HG03571 (cell line): ENCODE measurements around the gene PRKAG2.
A peak's percentile ranks its signal among the peaks of the same experiment; 100 is the strongest.
"Not testable (repeated sequence)": the region's sequence is repeated elsewhere in the genome, so short reads cannot be mapped to it uniquely, and the experiment has no call there.

Experiments used
- ATAC-seq: cut with Tn5 transposase; IDR thresholded peaks from one replicate; pipeline ENCODE4 v1.9.1; 2021; ENCODE audit not compliant: unreplicated experiment

Gene PRKAG2

GRCh38 chr7:151876899-151877777 lies at the start of gene PRKAG2:
PRKAG2 (minus strand) TSS chr7:151877115; CDS start chr7:151876620, 495 bp downstream.
- ATAC-seq: peak; percentile 59

DNA sequence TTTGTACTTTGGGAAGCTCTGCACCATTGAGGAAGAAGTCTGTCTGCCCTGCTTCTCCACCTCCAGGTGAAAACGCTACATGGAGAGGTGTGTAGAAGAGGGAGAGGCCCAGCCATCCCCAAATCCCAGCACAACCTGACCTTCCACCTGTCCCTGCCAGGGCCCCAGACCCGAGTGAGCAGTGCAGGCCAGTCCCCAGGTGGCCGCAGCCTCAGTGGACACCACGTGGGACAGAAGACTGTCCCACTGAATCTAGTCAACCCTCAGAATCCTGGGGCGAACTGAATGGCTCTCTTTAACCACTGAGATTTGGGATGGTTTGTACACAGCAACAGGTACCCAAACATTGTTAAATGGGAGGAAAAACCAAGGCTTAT lies 49.4 kb upstream of the PRKAG2 start:
- no peak for ATAC-seq

DNA sequence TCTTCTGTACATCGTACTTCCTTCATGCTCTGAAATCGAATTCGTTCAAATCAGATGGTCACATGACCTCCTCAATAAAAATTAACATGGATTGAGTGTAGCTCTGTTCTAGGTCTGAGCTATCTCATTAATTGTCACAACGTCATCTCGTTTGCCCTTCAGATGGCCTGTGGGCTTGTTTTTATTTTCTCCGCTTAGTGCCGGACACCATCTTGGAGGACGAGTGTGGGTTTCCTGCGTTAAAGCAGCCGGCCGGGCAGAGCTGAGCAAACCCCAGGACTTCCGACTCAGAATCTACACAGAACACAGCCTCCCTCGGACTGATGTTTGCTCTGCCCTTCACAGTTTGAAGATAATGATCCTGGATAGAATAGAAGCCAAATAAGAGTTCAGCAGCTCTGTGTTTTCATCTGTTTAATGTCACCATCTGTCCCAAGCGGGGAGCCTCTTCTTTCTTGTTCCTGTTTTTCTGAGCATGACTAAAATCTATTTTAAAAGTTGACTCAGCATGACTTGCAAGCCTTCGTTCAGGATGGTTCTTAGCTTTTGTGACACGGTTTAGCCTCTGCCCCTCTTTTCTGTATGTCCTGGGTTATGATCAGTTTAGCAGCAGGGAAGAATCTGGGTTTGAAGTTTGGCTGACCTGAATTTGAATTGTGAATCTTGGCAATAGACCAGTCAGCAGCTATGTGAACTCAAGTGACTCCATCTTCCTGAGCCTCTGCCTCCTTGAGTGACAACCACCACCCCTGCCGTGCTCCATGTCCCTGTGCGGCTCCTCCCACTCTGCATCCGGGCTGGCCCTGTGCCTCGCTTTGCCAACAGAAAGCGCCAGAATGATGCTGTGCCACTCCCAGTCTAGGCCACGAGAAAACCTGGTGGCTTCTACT lies 48.8 kb upstream of the PRKAG2 start:
- no peak for ATAC-seq

DNA sequence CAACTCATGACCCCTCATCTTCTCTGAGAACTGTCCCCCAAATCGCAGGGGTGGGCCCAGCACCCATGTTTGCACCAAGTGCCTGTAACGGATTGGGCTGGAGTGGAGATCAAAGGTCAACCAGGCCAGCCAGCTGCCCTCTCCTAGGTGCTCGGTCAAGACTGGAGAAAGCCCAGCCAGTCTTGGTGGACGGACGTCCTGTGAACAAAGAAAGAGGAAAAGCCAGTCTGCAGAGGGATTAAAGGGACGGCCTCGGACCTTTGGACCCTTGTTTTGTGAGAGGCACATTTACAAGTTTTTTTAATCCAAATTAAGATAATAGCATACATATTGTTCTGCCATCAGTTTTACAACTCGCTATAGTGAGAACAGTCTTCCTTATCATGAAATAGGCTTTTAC lies 47.6 kb upstream of the PRKAG2 start:
- ATAC-seq: no peak

DNA sequence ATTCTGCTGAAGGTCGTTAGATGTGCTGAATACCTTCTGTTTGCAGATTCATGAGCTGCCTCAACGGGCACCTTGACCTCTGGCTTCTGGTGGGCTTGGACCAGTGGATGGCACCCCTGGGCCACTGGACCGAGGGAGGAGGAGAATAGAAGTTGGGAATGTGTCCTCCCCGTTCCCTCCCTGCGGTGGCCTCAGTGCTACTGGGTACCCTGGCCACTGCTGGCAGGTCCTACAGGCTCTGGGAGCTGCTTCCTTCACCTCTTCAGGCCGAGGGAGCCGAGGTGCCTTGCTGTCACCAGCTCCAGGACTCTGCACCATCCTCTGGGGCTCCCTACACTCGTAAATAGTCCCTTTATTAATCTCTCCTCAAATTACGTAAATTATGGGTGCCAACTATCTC lies 47.1 kb upstream of the PRKAG2 start:
- no peak for ATAC-seq

DNA sequence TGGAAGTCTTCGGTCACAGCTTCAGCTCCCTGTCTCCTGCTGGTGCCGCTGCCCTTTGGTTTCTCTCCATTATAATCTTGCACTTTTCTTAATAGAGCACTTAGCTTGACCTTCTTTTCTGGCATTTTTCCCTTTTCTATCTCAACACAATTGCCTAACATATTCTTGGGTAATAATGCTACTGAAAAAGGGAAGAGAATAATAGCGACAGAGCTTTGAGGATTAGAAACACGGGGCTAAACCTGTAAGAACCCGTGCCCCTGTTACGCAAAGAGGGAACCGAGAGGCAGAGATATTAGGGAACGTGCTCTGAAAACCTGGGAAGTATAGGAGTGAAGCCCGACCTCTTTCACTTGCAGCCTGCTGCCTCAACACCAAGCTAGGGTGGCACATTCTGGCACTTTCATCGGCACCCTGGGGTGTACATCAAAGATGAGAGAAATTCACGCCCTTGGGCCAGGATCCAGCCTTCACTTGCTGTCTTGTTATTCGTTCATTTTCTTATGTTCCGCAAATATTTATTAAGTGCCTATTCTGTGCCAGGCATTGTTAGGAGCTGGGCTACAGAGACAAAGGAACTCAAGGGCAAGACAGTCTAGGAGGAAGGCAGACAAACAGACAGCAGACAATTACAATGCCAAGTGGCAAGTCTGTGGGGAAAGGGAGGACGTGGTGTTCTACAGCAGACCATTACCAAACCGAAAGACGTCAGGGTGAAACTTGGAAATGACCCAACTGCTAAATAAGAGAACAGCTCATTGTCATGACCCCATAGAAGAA lies 46.4 kb upstream of the PRKAG2 start:
- no peak for ATAC-seq

DNA sequence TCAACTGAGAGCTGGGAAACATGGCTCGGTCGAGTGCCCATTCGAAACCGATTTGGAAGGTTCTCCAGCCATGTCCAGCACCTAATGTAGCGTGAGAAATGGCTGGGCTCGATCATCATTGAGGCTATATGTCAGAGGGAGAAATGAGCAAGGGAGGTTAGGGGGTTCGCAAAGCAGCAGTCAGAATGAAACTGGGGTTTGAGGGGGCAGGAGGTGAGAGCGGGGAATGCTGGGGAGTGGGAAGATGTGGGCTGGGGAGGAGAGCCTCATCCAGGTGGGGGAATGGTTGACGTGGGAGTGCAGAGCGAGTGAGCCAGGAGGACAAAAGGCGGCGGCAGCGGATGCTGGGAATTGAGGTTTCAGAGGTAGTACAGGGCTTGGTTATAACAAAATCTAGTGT lies 44.5 kb upstream of the PRKAG2 start:
- ATAC-seq: no peak

DNA sequence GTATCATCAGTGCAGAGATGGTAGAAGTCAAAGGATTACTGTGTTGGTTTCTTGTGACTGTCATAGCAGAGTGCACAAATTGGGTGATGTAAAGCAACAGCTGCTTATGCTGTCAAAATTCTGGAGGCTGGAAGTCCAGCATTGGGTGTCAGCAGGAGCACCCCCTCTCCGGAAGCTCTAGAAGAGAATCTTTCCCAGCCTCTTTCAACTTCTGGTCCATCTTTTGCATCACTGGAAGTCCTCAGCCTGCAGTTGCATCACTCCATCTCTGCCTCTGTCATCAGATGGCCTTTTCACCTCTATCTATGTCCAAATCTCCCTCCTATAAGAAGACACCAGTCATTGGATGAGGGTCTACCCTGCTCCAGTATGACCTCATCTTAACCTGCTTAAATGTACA lies 43.6 kb upstream of the PRKAG2 start:
- no peak for ATAC-seq

DNA sequence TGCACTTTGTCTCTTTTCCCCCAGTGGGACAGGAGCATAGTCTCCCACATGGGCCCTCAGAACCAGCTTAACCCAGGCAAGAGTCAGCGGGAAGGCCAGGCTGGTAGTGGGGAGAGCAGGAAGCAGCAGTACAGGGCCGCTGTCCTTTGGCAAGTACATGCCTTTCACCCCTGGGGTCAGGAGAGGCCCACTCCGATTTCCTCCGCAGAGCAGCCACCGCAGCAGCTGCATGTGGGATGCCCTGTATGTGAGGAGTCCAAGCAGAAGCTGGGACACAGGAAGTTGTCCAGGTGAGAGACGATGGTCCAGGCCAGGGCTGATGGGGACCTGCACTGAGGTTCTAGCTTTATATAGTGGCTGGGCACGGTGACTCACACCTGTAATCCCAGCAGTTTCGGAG lies 42.7 kb upstream of the PRKAG2 start:
- no peak for ATAC-seq

- no peak for ATAC-seq
Measured at GRCh38 chr7:151918510-151918843, 41.6 kb upstream of the PRKAG2 start.

GRCh38 chr7:151917791-151918509 lies 41.0 kb upstream of the PRKAG2 start:
- no peak for ATAC-seq

- ATAC-seq: no peak
Measured at GRCh38 chr7:151914051-151914450, 37.1 kb upstream of the PRKAG2 start.

DNA sequence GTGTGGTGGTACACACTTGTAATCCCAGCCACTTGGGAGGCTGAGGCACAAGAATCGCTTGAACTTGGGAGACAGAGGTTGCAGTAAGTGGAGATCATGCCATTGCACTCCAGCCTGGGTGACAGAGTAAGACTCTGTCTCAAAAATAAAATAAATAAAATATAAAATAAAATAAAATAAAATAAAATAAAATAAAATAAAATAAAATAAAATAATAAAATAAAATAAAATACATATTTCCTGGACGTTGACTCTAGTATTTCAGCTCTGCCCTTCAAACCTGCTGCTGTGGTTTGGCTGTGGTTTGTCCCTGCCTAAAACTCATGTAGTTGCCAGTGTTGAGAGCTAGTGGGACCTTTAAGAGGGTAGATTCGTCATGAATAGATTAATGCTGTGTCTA lies 33.7 kb upstream of the PRKAG2 start:
- ATAC-seq: not testable (repeated sequence)

DNA sequence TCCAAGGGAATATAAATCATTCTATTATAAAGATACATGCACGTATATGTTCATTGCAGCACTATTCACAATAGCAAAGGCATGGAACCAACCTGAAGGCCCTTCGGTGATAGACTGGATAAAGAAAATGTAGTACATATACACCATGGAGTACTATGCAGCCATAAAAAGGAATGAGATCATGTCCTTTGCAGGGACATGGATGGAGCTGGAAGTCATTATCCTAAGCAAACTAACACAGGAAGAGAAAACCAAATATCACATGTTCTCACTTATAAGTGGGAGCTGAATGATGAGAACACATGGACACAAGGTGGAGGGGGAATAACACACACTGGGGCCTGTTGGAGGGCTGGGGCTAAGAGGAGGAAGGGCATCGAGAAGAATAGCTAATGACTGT lies 30.2 kb upstream of the PRKAG2 start:
- not testable (repeated sequence) for ATAC-seq

- ATAC-seq: no peak
Measured at GRCh38 chr7:151905766-151906165, 28.9 kb upstream of the PRKAG2 start.

- no peak for ATAC-seq
Measured at GRCh38 chr7:151905353-151905752, 28.4 kb upstream of the PRKAG2 start.

GRCh38 chr7:151904270-151904669 lies 27.4 kb upstream of the PRKAG2 start:
- no peak for ATAC-seq

DNA sequence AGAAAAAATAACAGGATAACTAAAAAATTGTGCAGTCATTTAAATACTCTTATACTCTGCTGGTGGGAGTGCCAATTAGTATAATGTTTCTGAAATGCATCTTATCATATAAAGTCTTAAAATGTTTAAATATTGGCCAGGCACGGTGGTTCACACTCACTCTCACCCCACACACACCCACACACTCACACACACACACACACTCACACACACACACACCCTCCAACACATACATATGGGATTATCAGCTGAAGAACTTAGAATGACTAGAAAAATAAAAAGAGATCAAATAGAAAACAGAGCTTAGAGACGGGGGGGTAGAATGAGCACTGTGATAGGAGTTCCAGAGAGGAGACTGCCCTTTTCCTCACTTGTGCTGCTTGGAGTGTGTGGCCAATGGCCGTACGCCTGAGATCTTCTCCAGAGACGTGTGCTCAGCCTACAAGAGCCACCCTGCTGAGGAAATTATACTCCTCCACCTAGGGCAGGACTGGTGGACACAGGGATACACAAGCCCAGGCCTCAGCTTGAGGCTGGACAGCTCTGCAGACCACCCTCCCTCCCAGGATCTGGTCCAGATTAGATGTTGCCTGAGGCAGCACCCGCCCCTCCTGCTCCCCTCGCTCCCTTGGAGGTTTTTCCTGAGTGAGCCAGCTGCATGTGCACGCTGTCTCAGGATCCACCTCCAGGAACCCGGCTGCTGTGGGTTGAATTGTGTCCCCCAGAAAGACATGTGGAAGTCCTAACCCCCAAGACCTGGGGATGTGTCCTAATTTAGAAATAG lies 26.5 kb upstream of the PRKAG2 start:
- no peak for ATAC-seq

DNA sequence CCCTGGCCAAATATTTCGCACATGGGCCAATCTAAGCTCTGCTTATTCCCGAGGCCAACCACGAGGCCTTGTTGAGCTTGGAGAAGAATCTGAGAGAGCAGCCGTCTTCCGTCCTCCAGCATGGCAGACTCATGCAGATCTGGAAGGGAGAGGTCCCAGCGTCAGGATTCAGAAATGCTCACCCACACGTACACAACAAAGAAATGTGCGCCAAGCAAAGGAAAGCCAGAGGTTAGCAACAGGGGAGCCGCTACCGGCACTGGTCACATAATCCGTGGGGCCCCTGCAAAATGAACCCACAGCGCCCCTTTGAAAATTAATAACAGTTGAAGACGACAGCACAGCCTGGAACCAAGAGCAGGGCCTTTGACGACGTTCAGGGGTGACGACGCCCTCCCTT lies 25.4 kb upstream of the PRKAG2 start:
- ATAC-seq: no peak

- ATAC-seq: no peak
Measured at GRCh38 chr7:151901828-151902227, 24.9 kb upstream of the PRKAG2 start.
